ENCODE results near the gene RBPMS2. TPM values are rescaled to one million over a fixed set of nuclear protein-coding genes. Genes with fewer than 3 reads are reported as not detected.
"Not testable (repeated sequence)": the region's sequence is repeated elsewhere in the genome, so short reads cannot be mapped to it uniquely, and the experiment has no call there.

Gene RBPMS2
- total RNA-seq: not detected
- not detected for polyA plus RNA-seq (2013, experiment 1 of 2)
- polyA plus RNA-seq (2013, experiment 2 of 2): 0.14 TPM
- 0 to 0.17 (median 0) reads per million in 172 experiments for total RNA-seq

DNA sequence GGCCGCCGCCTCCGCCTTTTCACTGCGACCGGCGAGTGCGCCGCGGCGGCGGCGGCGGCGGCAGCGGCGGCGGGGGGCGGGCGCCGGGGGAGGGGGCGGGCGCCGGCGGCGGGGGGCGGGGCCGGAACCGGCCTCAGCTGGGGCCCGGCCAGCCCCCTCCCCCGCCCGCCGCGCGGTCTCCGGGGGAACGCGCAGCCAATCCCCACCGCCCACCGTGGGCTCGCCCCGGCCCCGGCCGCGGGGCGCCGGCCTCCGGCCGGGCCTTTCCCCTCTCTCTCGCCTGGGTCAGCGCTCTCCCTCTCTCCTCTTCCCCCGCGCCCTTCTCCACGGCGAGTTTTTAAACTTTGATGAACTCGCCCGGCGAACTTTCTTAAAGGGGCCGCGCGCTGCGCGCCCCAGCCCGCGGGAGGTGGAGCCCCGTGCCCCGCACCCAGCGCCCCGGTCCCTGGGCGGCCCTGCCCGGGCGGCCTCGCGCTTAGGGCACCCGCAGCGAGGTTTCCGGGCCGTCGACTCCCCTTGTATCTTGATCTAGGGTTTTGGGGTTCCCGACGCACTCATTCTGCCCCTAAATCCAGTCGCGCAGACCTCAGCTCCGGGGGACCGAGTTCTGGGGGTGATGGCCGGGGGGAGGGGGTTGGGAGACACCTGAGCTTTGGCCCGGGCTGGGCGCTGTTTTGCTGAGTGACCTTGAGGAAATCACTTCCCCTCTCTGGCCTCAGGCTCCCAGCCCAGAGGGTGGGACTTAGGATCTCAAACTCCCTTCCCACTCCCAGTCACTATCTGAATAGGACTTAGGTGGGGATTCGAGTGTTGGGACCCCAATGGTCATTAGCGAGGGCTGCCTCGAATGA, at the start of gene RBPMS2:
RBPMS2 (minus strand) TSS at position 39 of the 851 bp plus-strand sequence. CDS start 270 bp downstream, outside the sequence.
- H3K36me3 Mint-ChIP-seq (ENCODE audit: low read depth): no peaks in the 10 kb centered on the region
- TF ChIP-seq, protein P1, sequence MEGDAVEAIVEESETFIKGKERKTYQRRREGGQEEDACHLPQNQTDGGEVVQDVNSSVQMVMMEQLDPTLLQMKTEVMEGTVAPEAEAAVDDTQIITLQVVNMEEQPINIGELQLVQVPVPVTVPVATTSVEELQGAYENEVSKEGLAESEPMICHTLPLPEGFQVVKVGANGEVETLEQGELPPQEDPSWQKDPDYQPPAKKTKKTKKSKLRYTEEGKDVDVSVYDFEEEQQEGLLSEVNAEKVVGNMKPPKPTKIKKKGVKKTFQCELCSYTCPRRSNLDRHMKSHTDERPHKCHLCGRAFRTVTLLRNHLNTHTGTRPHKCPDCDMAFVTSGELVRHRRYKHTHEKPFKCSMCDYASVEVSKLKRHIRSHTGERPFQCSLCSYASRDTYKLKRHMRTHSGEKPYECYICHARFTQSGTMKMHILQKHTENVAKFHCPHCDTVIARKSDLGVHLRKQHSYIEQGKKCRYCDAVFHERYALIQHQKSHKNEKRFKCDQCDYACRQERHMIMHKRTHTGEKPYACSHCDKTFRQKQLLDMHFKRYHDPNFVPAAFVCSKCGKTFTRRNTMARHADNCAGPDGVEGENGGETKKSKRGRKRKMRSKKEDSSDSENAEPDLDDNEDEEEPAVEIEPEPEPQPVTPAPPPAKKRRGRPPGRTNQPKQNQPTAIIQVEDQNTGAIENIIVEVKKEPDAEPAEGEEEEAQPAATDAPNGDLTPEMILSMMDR (IDR thresholded peaks at IDR 0.05): no peak
- peak within 1 kb of the TSS; percentile 79 for H3K4me3 Mint-ChIP-seq
- no peak within 1 kb of the TSS for H3K27ac Mint-ChIP-seq
- no peaks in the 10 kb centered on the region for H3K36me3 ChIP-seq (ENCODE audit: insufficient read depth, low read length)
- no peaks in the 10 kb centered on the region for H3K4me1 Mint-ChIP-seq (ENCODE audit: low read depth)
- H3K4me3 ChIP-seq (ENCODE audit: low read length): peak within 1 kb of the TSS; percentile 5
- peaks cover 63% of the 10 kb centered on the region for H3K27me3 Mint-ChIP-seq
- intact Hi-C loops (cut with DNase I, micrococcal nuclease): no loop called here
- peaks cover 8% of the 10 kb centered on the region for H3K4me1 ChIP-seq (ENCODE audit: insufficient read depth, low read length)
- peak in 1 of 14 experiments; percentile 17 for DNase-seq
- ChIA-PET CTCF (no interaction called here), POLR2A (no interaction called here)
- H3K9me3 Mint-ChIP-seq: no peaks in the 10 kb centered on the region
- H3K27ac ChIP-seq (ENCODE audit: low read depth in 1 of 2, low read length in 2 of 2): no peak within 1 kb of the TSS
- ATAC-seq (ENCODE audit: poor library complexity): peak; percentile 43
- peaks cover 0 to 8% of the 10 kb centered on the region in 2 experiments for H3K9me3 ChIP-seq (ENCODE audit: control insufficient read depth in 1 of 2, insufficient read depth in 1 of 2, low read length in 2 of 2)
- H3K27me3 ChIP-seq (ENCODE audit: control insufficient read depth in 1 of 2, insufficient read depth in 2 of 2, low read length in 2 of 2): peaks cover 26 to 28% of the 10 kb centered on the region in 2 experiments

DNA sequence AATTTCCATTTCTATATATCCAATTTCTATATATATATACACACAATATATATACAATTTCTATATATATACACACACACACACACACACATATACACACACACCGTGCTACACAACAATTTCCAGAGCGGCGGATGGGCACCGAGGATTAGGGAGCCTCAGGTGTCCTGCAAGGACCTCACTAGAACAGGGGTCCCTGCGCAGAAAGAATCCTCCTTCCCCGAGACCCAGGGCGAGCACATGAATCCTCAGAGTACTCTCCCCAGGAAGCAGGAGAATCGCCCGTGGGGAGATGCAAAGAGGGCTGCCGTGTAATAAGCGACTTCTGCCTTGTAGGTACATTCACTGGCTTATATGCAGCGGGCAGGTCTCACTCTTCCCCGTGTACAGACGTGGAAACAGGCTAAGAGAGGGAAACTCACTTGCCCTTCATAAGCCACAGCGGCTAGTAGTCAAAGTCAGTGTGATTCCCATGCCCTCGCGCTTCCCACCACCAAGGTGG, 49.6 kb upstream of the RBPMS2 start:
- peak overlapping the region; percentile 61 for H3K4me3 ChIP-seq (ENCODE audit: low read length)
- intact Hi-C loops (cut with DNase I, micrococcal nuclease): loop anchor here (1.0 to 10.0 kb wide), 4 partner anchors 10 to 660 kb away; partner anchors contain the start of genes PLEKHO2 (in 2 of the 2) and PPIB (in 1 of the 2)
- DNase-seq (peak in 2 of 14 experiments; percentile 37 to 40), ATAC-seq (ENCODE audit: poor library complexity) (peak; percentile 18)
- H3K4me1 Mint-ChIP-seq (ENCODE audit: low read depth): peaks cover 29% of the 10 kb centered on the region
- ChIA-PET POLR2A (interaction anchor here (1.0 to 2.6 kb wide), 7 partner anchors 10 to 437 kb away, joined by 3 to 47 read pairs (median 4); partner anchors contain the start of genes PLEKHO2 and TRIP4), CTCF (interaction anchor here (1.7 to 2.5 kb wide), 2 partner anchors 11 to 69 kb away, joined by 7 to 24 read pairs; no protein-coding TSS in a partner anchor)
- H3K4me3 Mint-ChIP-seq: peak overlapping the region; percentile 86
- no peaks in the 10 kb centered on the region for H3K36me3 ChIP-seq (ENCODE audit: insufficient read depth, low read length)
- TF ChIP-seq, protein P1 (IDR thresholded peaks at IDR 0.05): no peak
- H3K9me3 Mint-ChIP-seq: no peaks in the 10 kb centered on the region
- H3K4me1 ChIP-seq (ENCODE audit: insufficient read depth, low read length): peaks cover 37% of the 10 kb centered on the region
- H3K27ac ChIP-seq (ENCODE audit: low read depth in 1 of 2, low read length in 2 of 2): no peak overlapping the region
- H3K9me3 ChIP-seq (ENCODE audit: control insufficient read depth in 1 of 2, insufficient read depth in 1 of 2, low read length in 2 of 2): no peaks in the 10 kb centered on the region
- H3K27ac Mint-ChIP-seq: no peak overlapping the region
- H3K36me3 Mint-ChIP-seq (ENCODE audit: low read depth): no peaks in the 10 kb centered on the region
- H3K27me3 ChIP-seq (ENCODE audit: control insufficient read depth in 1 of 2, insufficient read depth in 2 of 2, low read length in 2 of 2): peaks cover 5 to 7% of the 10 kb centered on the region in 2 experiments
- peaks cover 17% of the 10 kb centered on the region for H3K27me3 Mint-ChIP-seq

DNA sequence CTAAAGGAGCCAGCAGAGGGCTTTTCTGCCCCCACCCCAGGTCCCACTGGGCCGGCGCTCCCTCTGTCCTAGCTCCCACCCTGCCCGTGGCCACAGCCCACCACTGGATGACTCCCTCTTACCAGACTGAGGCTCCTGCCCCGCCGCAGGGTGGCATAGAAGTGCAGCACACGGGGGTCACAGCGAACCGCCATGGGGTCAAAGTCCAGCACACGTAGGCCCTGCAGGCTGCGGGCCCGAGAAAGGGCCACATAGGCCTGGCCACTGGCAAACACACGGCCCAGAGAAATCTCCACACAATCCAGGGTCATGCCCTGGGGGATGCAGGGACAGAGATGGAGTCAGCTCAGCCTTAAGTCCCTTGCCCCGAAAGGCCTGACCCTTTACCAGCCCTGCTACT, 41.1 kb upstream of the RBPMS2 start:
- DNase-seq (no peak), ATAC-seq (ENCODE audit: poor library complexity) (no peak)
- TF ChIP-seq, protein P1 (IDR thresholded peaks at IDR 0.05): no peak
- Mint-ChIP-seq H3K27me3 (no peaks in the 10 kb centered on the region), H3K27ac (no peak overlapping the region), H3K4me1 (ENCODE audit: low read depth) (no peaks in the 10 kb centered on the region), H3K36me3 (ENCODE audit: low read depth) (no peaks in the 10 kb centered on the region), H3K9me3 (no peaks in the 10 kb centered on the region), H3K4me3 (no peak overlapping the region)
- no peak overlapping the region for H3K27ac ChIP-seq (ENCODE audit: low read depth in 1 of 2, low read length in 2 of 2)
- H3K9me3 ChIP-seq (ENCODE audit: control insufficient read depth in 1 of 2, insufficient read depth in 1 of 2, low read length in 2 of 2): no peaks in the 10 kb centered on the region
- H3K36me3 ChIP-seq (ENCODE audit: insufficient read depth, low read length): no peaks in the 10 kb centered on the region
- H3K4me1 ChIP-seq (ENCODE audit: insufficient read depth, low read length): no peaks in the 10 kb centered on the region
- no peak overlapping the region for H3K4me3 ChIP-seq (ENCODE audit: low read length)
- no peaks in the 10 kb centered on the region for H3K27me3 ChIP-seq (ENCODE audit: control insufficient read depth in 1 of 2, insufficient read depth in 2 of 2, low read length in 2 of 2)
- ChIA-PET POLR2A (no interaction called here), CTCF (no interaction called here)
- intact Hi-C loops (cut with DNase I, micrococcal nuclease): no loop called here

DNA sequence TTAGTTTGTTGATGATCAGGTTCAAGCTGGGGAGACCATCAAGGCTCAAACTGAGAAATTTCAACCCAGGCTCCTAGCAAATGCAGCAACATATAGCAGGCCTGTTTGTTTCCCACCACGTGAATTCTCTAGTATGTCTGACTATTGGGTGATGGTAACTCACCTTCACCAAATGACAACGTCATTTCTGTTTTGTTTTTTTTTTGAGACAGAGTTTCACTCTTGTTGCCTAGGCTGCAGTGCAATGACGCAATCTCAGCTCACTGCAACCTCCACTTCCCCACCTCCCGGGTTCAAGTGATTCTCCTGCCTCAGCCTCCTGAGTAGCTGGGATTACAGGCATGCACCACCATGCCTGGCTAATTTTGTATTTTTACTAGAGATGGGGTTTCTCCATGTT, 39.6 kb upstream of the RBPMS2 start:
- H3K27me3 Mint-ChIP-seq; H3K4me3 Mint-ChIP-seq; ATAC-seq (ENCODE audit: poor library complexity); intact Hi-C loops (cut with DNase I, micrococcal nuclease); H3K4me3 ChIP-seq (ENCODE audit: low read length); H3K27ac Mint-ChIP-seq; H3K9me3 Mint-ChIP-seq; H3K9me3 ChIP-seq (ENCODE audit: control insufficient read depth in 1 of 2, insufficient read depth in 1 of 2, low read length in 2 of 2); H3K36me3 ChIP-seq (ENCODE audit: insufficient read depth, low read length); POLR2A ChIA-PET; H3K4me1 ChIP-seq (ENCODE audit: insufficient read depth, low read length); H3K4me1 Mint-ChIP-seq (ENCODE audit: low read depth); H3K27ac ChIP-seq (ENCODE audit: low read depth in 1 of 2, low read length in 2 of 2); DNase-seq; H3K27me3 ChIP-seq (ENCODE audit: control insufficient read depth in 1 of 2, insufficient read depth in 2 of 2, low read length in 2 of 2); H3K36me3 Mint-ChIP-seq (ENCODE audit: low read depth): not testable (repeated sequence)
- CTCF ChIA-PET: interaction anchor here (0.7 to 1.3 kb wide), 2 partner anchors 80 to 94 kb away, joined by 3 to 5 read pairs; no protein-coding TSS in a partner anchor

DNA sequence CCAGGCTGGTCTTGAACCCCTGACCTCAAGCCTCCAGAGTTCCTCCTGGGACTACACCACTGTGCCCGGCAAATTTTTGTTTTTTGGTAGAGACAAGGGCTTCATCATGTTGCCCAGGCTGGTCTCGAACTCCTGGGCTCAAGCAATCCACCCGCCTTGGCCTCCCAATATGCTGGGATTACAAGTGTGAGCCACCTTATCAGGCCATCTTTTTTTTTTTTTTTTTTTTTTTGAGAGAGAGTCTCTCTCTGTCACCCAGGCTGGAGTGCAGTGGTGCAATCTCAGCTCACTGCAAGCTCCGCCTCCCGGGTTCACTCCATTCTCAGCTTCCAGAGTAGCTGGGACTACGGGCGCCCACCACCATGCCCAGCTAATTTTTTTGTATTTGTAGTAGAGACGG, 38.9 kb upstream of the RBPMS2 start:
- H3K9me3 Mint-ChIP-seq; H3K4me3 ChIP-seq (ENCODE audit: low read length); H3K27me3 Mint-ChIP-seq; H3K4me1 Mint-ChIP-seq (ENCODE audit: low read depth); H3K27me3 ChIP-seq (ENCODE audit: control insufficient read depth in 1 of 2, insufficient read depth in 2 of 2, low read length in 2 of 2); H3K36me3 ChIP-seq (ENCODE audit: insufficient read depth, low read length); intact Hi-C loops (cut with DNase I, micrococcal nuclease); H3K27ac ChIP-seq (ENCODE audit: low read depth in 1 of 2, low read length in 2 of 2); DNase-seq; H3K36me3 Mint-ChIP-seq (ENCODE audit: low read depth); POLR2A ChIA-PET; H3K27ac Mint-ChIP-seq; H3K4me3 Mint-ChIP-seq; H3K9me3 ChIP-seq (ENCODE audit: control insufficient read depth in 1 of 2, insufficient read depth in 1 of 2, low read length in 2 of 2); ATAC-seq (ENCODE audit: poor library complexity); H3K4me1 ChIP-seq (ENCODE audit: insufficient read depth, low read length): not testable (repeated sequence)
- CTCF ChIA-PET: interaction anchor here (1.2 kb wide), 1 partner anchor 21 kb away, joined by 3 read pairs; no protein-coding TSS in a partner anchor
